ENCODE data around the gene SLC38A3. TPM values are rescaled to one million over a fixed set of nuclear protein-coding genes. Genes with fewer than 3 reads are reported as not detected.
A peak's percentile ranks its signal among the peaks of the same experiment; 100 is the strongest.
"Not testable (repeated sequence)": the region's sequence is repeated elsewhere in the genome, so short reads cannot be mapped to it uniquely, and the experiment has no call there.

The SLC38A3 gene
- total RNA-seq, 1 donor from 2014 or later = 9.1 TPM

DNA sequence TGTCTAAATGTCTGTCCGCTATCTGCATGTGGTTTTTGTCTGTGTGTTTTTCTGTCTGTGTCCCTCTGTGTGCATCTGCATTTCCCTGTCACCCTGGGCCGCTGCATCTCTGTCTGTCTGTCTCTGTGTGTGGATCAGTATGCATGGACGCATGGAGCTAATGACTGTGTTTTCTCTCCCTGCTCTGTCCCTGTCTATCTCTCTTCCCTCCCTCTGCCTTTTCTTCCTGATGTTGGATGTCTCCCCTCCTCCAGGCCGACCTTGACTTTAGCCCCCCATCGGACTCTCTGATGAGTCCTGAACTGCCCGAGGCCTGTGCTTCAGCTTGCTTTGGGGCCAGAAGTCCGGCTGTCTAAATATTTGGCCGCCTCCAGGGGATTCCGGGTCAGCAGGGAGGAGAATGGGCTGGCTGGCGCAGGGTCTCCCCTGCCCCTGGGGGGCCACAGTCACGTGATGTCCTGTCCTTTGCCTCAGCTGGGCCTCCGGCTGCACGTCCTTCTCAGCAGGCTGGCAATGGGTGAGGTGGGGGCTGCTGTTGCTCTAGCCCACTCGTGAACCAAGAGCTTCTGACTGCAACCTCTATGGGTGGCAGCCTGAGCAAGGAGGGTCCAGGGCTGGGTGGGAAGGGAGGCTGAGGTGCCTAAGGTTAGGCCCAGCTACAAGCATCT is 3.7 kb downstream of the SLC38A3 start:
- no peak for DNase-seq (ENCODE audit: low read depth)

GRCh38 chr3:50210176-50210509 is 5.1 kb downstream of the SLC38A3 start:
- DNase-seq (ENCODE audit: low read depth) = no peak

GRCh38 chr3:50210510-50211367 is 5.7 kb downstream of the SLC38A3 start:
- no peak for DNase-seq (ENCODE audit: low read depth)

DNA sequence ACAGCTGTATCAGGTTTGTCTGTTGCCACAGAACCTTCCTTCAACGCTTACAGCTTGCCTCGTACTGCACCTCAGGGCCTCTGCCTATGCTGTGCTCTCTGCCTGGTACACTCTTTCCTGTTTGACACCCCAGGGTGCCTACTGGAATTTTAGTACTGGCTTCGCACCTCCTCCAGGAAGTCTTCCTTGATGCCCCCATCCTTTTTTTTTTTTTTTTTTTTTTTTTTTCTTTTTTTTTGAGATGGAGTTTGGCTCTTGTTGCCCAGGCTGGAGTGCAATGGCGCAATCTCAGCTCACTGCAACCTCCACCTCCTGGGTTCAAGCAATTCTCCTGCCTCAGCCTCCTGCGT is 6.3 kb downstream of the SLC38A3 start:
- DNase-seq (ENCODE audit: low read depth) = not testable (repeated sequence)

DNA sequence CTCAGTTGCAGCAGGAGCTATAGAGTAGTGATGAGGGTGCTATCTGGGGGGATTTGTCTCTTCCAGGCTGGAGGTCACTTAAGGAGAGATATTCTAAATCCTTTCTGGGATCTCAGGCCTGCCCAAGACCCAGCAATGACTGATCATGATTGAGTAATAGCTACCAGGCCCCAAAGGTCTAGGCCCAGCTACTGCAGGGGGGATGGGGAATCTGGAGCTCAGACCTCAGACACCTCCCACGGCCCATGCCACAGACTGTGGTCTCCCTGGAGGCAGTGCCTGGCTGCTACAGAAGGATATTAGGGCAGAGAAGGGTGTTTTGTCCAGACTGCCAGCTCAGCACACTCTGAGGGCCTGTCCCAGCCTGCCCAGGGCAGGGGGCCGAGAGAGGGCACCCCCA is 6.9 kb downstream of the SLC38A3 start:
- DNase-seq (ENCODE audit: low read depth) = peak; percentile 59

GRCh38 chr3:50212502-50212901 is 7.4 kb downstream of the SLC38A3 start:
- no peak for DNase-seq (ENCODE audit: low read depth)

- no peak for DNase-seq (ENCODE audit: low read depth)
Measured at GRCh38 chr3:50212971-50213370, 7.9 kb downstream of the SLC38A3 start.

DNA sequence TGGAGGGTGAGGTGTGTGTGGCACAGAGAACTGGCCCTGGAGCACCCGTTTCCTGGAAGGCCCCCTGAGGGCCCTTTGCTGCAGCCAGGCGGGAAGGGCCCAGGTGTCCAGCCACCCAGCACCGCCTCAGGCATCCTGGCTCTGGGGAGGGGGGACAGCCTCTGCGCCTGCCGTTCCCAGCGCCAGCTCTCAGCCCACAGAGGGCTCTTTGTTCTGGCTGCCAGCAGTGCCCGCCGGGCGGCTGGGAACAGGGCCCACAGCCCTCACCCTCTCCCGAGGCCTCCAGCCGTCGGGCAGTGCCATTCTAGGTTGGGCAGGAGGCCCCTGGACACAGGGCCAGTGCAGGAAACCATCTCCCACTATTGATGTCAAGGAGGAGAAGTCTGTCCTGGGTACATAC is 8.3 kb downstream of the SLC38A3 start:
- no peak for DNase-seq (ENCODE audit: low read depth)

GRCh38 chr3:50214824-50215223 is 9.8 kb downstream of the SLC38A3 start:
- DNase-seq (ENCODE audit: low read depth) = no peak

DNA sequence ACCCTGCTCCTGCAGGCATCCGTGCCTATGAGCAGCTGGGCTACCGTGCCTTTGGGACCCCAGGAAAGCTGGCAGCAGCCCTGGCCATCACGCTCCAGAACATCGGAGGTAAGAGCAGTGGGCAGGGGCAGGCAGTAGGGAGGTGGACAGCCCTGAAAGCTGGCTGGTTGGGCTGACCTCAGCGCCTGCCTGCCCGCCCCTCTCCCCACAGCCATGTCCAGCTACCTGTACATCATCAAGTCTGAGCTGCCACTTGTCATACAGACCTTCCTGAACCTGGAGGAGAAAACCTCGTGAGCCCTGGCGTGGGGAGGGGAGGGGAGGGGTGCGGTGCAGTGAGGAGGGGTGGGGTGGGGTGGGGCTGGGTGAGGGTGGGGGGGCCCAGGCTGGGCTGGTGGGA is 10.5 kb downstream of the SLC38A3 start:
- DNase-seq (ENCODE audit: low read depth) = no peak

GRCh38 chr3:50217681-50218080 is 12.6 kb downstream of the SLC38A3 start:
- DNase-seq (ENCODE audit: low read depth) = no peak

DNA sequence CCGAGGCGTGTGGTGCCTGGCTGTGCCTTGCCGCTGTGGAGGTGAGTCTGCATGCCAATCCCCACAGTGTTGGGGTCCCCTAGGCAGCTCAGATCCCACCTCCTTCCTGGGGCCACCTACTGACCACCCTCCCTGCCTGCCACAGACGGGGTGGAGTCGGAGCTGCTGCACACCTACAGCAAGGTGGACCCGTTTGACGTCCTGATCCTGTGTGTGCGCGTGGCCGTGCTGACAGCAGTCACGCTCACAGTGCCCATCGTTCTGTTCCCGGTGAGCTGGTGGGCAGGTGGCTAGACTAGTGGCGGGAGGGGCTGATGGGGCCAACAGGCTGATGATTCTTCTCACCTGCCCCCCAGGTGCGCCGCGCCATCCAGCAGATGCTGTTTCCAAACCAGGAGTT is 13.4 kb downstream of the SLC38A3 start:
- DNase-seq (ENCODE audit: low read depth) = no peak

- no peak for DNase-seq (ENCODE audit: low read depth)
Measured at GRCh38 chr3:50219285-50219684, 14.2 kb downstream of the SLC38A3 start.

DNA sequence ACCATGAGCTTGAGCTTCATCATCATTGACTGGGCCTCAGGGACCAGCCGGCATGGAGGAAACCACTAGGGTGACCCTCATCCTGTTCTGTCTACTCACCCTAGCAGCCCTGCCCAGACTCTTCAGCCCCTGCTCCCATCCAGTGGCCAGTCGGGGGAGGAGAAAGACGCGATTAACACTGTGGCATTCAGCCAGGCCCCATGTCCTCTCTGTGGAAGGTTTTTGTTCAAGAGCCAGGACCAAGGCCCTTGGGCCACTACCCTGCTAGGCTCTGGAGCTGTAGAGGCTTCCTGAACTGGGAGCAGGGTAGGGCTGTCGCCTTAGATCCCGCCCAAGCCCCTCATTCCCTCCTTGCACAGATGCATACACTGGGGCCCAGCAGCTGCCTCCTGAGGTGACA is 15.0 kb downstream of the SLC38A3 start:
- DNase-seq (ENCODE audit: low read depth) = no peak

- no peak for DNase-seq (ENCODE audit: low read depth)
Measured at GRCh38 chr3:50221051-50221410, 16.0 kb downstream of the SLC38A3 start.

- no peak for DNase-seq (ENCODE audit: low read depth)
Measured at GRCh38 chr3:50221411-50222168, 16.5 kb downstream of the SLC38A3 start.

GRCh38 chr3:50222169-50222528 is 17.1 kb downstream of the SLC38A3 start:
- no peak for DNase-seq (ENCODE audit: low read depth)

GRCh38 chr3:50224639-50225038 is 19.6 kb downstream of the SLC38A3 start:
- no peak for DNase-seq (ENCODE audit: low read depth)

GRCh38 chr3:50226888-50227389 is 21.9 kb downstream of the SLC38A3 start:
- no peak for DNase-seq (ENCODE audit: low read depth)

- peak; percentile 90 for DNase-seq (ENCODE audit: low read depth)
Measured at GRCh38 chr3:50227390-50228183, 22.5 kb downstream of the SLC38A3 start.

GRCh38 chr3:50228184-50228763 is 23.2 kb downstream of the SLC38A3 start:
- not testable (repeated sequence) for DNase-seq (ENCODE audit: low read depth)

Measured in myocyte (in vitro differentiated cells).